Measurements from ENCODE around the gene ITGB1.
"Not testable (repeated sequence)": the region's sequence is repeated elsewhere in the genome, so short reads cannot be mapped to it uniquely, and the experiment has no call there.

The ITGB1 gene

GRCh38 chr10:32958085-32959005, at the start of gene ITGB1:
Gene ITGB1, minus strand, starts transcription at chr10:32958230. Its CDS starts 22,672 bp downstream, at chr10:32935558.
- Mint-ChIP-seq H3K9me3 (no peaks in the 10 kb centered on the region), H3K36me3 (ENCODE audit: low read depth) (no peaks in the 10 kb centered on the region), H3K27ac (peak within 1 kb of the TSS; percentile 92), H3K4me3 (peak within 1 kb of the TSS; percentile 84), H3K4me1 (peaks cover 57% of the 10 kb centered on the region), H3K27me3 (peaks cover 7% of the 10 kb centered on the region)
- peak; percentile 88 for ATAC-seq
- DNase-seq = peak; percentile 90

- ATAC-seq (no peak), DNase-seq (no peak)
- Mint-ChIP-seq H3K36me3 (ENCODE audit: low read depth) (no peaks in the 10 kb centered on the region), H3K27ac (no peak overlapping the region), H3K4me3 (no peak overlapping the region), H3K27me3 (peaks cover 5% of the 10 kb centered on the region), H3K4me1 (peaks cover 36% of the 10 kb centered on the region), H3K9me3 (no peaks in the 10 kb centered on the region)
Measured at GRCh38 chr10:33006342-33006887, 48.4 kb upstream of the ITGB1 start.

GRCh38 chr10:33005322-33006301, 47.6 kb upstream of the ITGB1 start:
- peak; percentile 70 for ATAC-seq
- Mint-ChIP-seq H3K27me3 (peaks cover 5% of the 10 kb centered on the region), H3K27ac (peak overlapping the region; percentile 16), H3K9me3 (no peaks in the 10 kb centered on the region), H3K36me3 (ENCODE audit: low read depth) (no peaks in the 10 kb centered on the region), H3K4me3 (peak overlapping the region; percentile 60), H3K4me1 (peaks cover 36% of the 10 kb centered on the region)
- peak; percentile 61 for DNase-seq

GRCh38 chr10:33001908-33002492, 44.0 kb upstream of the ITGB1 start:
- Mint-ChIP-seq H3K4me3 (no peak overlapping the region), H3K4me1 (peaks cover 13% of the 10 kb centered on the region), H3K36me3 (ENCODE audit: low read depth) (no peaks in the 10 kb centered on the region), H3K27me3 (no peaks in the 10 kb centered on the region), H3K9me3 (no peaks in the 10 kb centered on the region), H3K27ac (no peak overlapping the region)
- ATAC-seq (no peak), DNase-seq (no peak)

- H3K27me3 Mint-ChIP-seq; DNase-seq; ATAC-seq; H3K4me1 Mint-ChIP-seq; H3K36me3 Mint-ChIP-seq (ENCODE audit: low read depth); H3K9me3 Mint-ChIP-seq; H3K4me3 Mint-ChIP-seq; H3K27ac Mint-ChIP-seq: not testable (repeated sequence)
Measured at GRCh38 chr10:32998060-32998581, 40.1 kb upstream of the ITGB1 start.

GRCh38 chr10:32995751-32996150, 37.7 kb upstream of the ITGB1 start:
- H3K9me3 Mint-ChIP-seq = peaks cover 5% of the 10 kb centered on the region
- H3K27ac Mint-ChIP-seq = no peak overlapping the region
- DNase-seq (no peak), ATAC-seq (no peak)
- no peaks in the 10 kb centered on the region for H3K36me3 Mint-ChIP-seq (ENCODE audit: low read depth)
- H3K4me3 Mint-ChIP-seq = no peak overlapping the region
- H3K27me3 Mint-ChIP-seq = no peaks in the 10 kb centered on the region
- H3K4me1 Mint-ChIP-seq = peaks cover 7% of the 10 kb centered on the region

- no peak for ATAC-seq
- no peak for DNase-seq
- Mint-ChIP-seq H3K4me3 (no peak overlapping the region), H3K27me3 (no peaks in the 10 kb centered on the region), H3K27ac (no peak overlapping the region), H3K36me3 (ENCODE audit: low read depth) (no peaks in the 10 kb centered on the region), H3K9me3 (peaks cover 5% of the 10 kb centered on the region), H3K4me1 (peaks cover 7% of the 10 kb centered on the region)
Measured at GRCh38 chr10:32995066-32995622, 37.1 kb upstream of the ITGB1 start.

GRCh38 chr10:32994632-32995031, 36.6 kb upstream of the ITGB1 start:
- H3K36me3 Mint-ChIP-seq (ENCODE audit: low read depth); H3K4me3 Mint-ChIP-seq; H3K4me1 Mint-ChIP-seq; DNase-seq; H3K27me3 Mint-ChIP-seq; H3K9me3 Mint-ChIP-seq; ATAC-seq; H3K27ac Mint-ChIP-seq: not testable (repeated sequence)

GRCh38 chr10:32992310-32992709, 34.3 kb upstream of the ITGB1 start:
- not testable (repeated sequence) for DNase-seq; H3K36me3 Mint-ChIP-seq (ENCODE audit: low read depth); ATAC-seq; H3K9me3 Mint-ChIP-seq; H3K4me3 Mint-ChIP-seq; H3K27me3 Mint-ChIP-seq; H3K4me1 Mint-ChIP-seq; H3K27ac Mint-ChIP-seq

- no peak for ATAC-seq
- DNase-seq = no peak
- H3K27me3 Mint-ChIP-seq = no peaks in the 10 kb centered on the region
- peaks cover 8% of the 10 kb centered on the region for H3K4me1 Mint-ChIP-seq
- H3K9me3 Mint-ChIP-seq = peaks cover 5% of the 10 kb centered on the region
- H3K27ac Mint-ChIP-seq = no peak overlapping the region
- no peaks in the 10 kb centered on the region for H3K36me3 Mint-ChIP-seq (ENCODE audit: low read depth)
- no peak overlapping the region for H3K4me3 Mint-ChIP-seq
Measured at GRCh38 chr10:32990811-32991210, 32.8 kb upstream of the ITGB1 start.

- no peaks in the 10 kb centered on the region for H3K27me3 Mint-ChIP-seq
- H3K27ac Mint-ChIP-seq = no peak overlapping the region
- no peak for DNase-seq
- peaks cover 10% of the 10 kb centered on the region for H3K4me1 Mint-ChIP-seq
- no peaks in the 10 kb centered on the region for H3K9me3 Mint-ChIP-seq
- no peak for ATAC-seq
- no peak overlapping the region for H3K4me3 Mint-ChIP-seq
- no peaks in the 10 kb centered on the region for H3K36me3 Mint-ChIP-seq (ENCODE audit: low read depth)
Measured at GRCh38 chr10:32988604-32989003, 30.6 kb upstream of the ITGB1 start.

GRCh38 chr10:32987172-32987571, 29.1 kb upstream of the ITGB1 start:
- Mint-ChIP-seq H3K27ac (no peak overlapping the region), H3K36me3 (ENCODE audit: low read depth) (no peaks in the 10 kb centered on the region)
- no peak for ATAC-seq

GRCh38 chr10:32985775-32986350, 27.8 kb upstream of the ITGB1 start:
- no peaks in the 10 kb centered on the region for H3K9me3 Mint-ChIP-seq
- no peak for DNase-seq
- ATAC-seq = no peak
- H3K27me3 Mint-ChIP-seq = no peaks in the 10 kb centered on the region
- H3K4me3 Mint-ChIP-seq = no peak overlapping the region
- peaks cover 36% of the 10 kb centered on the region for H3K4me1 Mint-ChIP-seq
- H3K27ac Mint-ChIP-seq = no peak overlapping the region
- no peaks in the 10 kb centered on the region for H3K36me3 Mint-ChIP-seq (ENCODE audit: low read depth)

More at GRCh38 chr10:32987172-32987571, 29.1 kb upstream of the ITGB1 start:
- H3K27me3 Mint-ChIP-seq = no peaks in the 10 kb centered on the region
- no peaks in the 10 kb centered on the region for H3K9me3 Mint-ChIP-seq
- H3K4me1 Mint-ChIP-seq = peaks cover 24% of the 10 kb centered on the region
- DNase-seq = no peak
- no peak overlapping the region for H3K4me3 Mint-ChIP-seq

Measured in activated naive CD8-positive, alpha-beta T cell treated with anti-CD3 and anti-CD28 coated beads, Interleukin-2, amount 50 U/mL, for 24 hours (primary cell).